Panc1 (cell line): ENCODE results near the gene SEC22A. TPM values are rescaled to one million over a fixed set of nuclear protein-coding genes. Genes with fewer than 3 reads are reported as not detected.

Experiments used
- ATAC-seq: fragments of 200-7000 bp; cut with Tn5 transposase; 2 replicates; pipeline ENCODE4 v1.9.1; 2020; ENCODE audit warnings: mild to moderate bottlenecking, moderate library complexity
- BruUV-seq: library from RNA; stranded (reverse); fragments of 400-500 nt; replicated peaks from 2 replicates; lab custom pipeline; 2021; lab: Mats Ljungman, UMichigan
- CTCF ChIA-PET: fragments of 300-600 bp; sonication (Branson Sonifier 250); formaldehyde crosslinking; loops from one replicate; lab custom pipeline; 2022; ENCODE audit warnings: antibody characterized with exemption; lab: Charles Lee
- POLR2A ChIA-PET: fragments of 300-600 bp; sonication (Branson Sonifier 250); formaldehyde crosslinking; loops from one replicate; lab custom pipeline; 2022; ENCODE audit warnings: antibody characterized with exemption; lab: Charles Lee
- DNase-seq: peaks from one replicate; pipeline ENCODE4 v3.0.0-alpha.2; 2010; ENCODE audit warnings: low read depth, low spot score
- H3K27ac ChIP-seq: 2 replicates; pipeline ENCODE4 v1.5.1; 2011; ENCODE audit warnings: mild to moderate bottlenecking, low read length, inconsistent platforms
- H3K27me3 ChIP-seq: fragments of 200-500 bp; sonication (Bioruptor generic); 2 replicates; pipeline ENCODE4 v1.6.0; 2014; ENCODE audit warnings: low read length, inconsistent platforms; ENCODE audit not compliant: control insufficient read depth, insufficient read depth
- H3K36me3 ChIP-seq: fragments of 200-500 bp; sonication (Bioruptor generic); 2 replicates; pipeline ENCODE4 v1.5.1; 2014; ENCODE audit warnings: inconsistent platforms, mild to moderate bottlenecking, low read length, moderate library complexity; ENCODE audit not compliant: control insufficient read depth, insufficient read depth
- H3K4me1 ChIP-seq: 2 replicates; pipeline ENCODE4 v1.5.1; 2011; ENCODE audit warnings: inconsistent platforms, mild to moderate bottlenecking, low read length, moderate library complexity; ENCODE audit not compliant: control insufficient read depth, insufficient read depth
- H3K4me3 ChIP-seq, 2 experiments: 2 replicates each; pipeline ENCODE4 v1.5.1; 2011 to 2012; ENCODE audit warnings: low read depth in 2 of 2, low read length in 2 of 2, mild to moderate bottlenecking in 2 of 2, inconsistent platforms in 1 of 2, moderate library complexity in 1 of 2
- H3K9me3 ChIP-seq: fragments of 200-500 bp; sonication (Bioruptor generic); 2 replicates; pipeline ENCODE4 v1.5.1; 2014; ENCODE audit warnings: low read depth, mild to moderate bottlenecking, inconsistent platforms, low read length, moderate library complexity; ENCODE audit not compliant: control insufficient read depth, insufficient read depth
- CTCF ChIP-seq: fragments of 450-650 bp; IDR thresholded peaks from 2 replicates; pipeline ENCODE4 v1.5.1; 2017; ENCODE audit warnings: mild to moderate bottlenecking
- POLR2AphosphoS5 ChIP-seq: IDR thresholded peaks from 2 replicates; pipeline ENCODE4 v1.6.1; 2012; ENCODE audit warnings: mild to moderate bottlenecking, low read depth, low read length, moderate library complexity
- REST ChIP-seq, 2 experiments: IDR thresholded peaks; 2 replicates each; pipeline ENCODE4 v1.6.1; 2011 to 2012; ENCODE audit warnings: low read depth in 2 of 2, control low read depth in 1 of 2, low read length in 1 of 2, mild to moderate bottlenecking in 1 of 2, moderate library complexity in 1 of 2; ENCODE audit not compliant: insufficient read depth in 1 of 2
- SIN3A ChIP-seq: IDR thresholded peaks from 2 replicates; pipeline ENCODE4 v1.6.1; 2012; ENCODE audit warnings: low read depth, mild to moderate bottlenecking, low read length, moderate library complexity, borderline replicate concordance; ENCODE audit not compliant: insufficient read depth
- TCF7L2 ChIP-seq: IDR thresholded peaks from 2 replicates; pipeline ENCODE4 v1.6.1; 2011; ENCODE audit warnings: mild to moderate bottlenecking, low read depth, low read length, inconsistent platforms
- in situ Hi-C: cut with HindIII; loops from 2 replicates; pipeline ENCODE4 v1.10.0; 2016; ENCODE audit warnings: low sequenced_read_pairs, low pct_unique_long_range_greater_than_20kb
- intact Hi-C: fragments of 100-400 bp; cut with micrococcal nuclease; formaldehyde crosslinking; loops from one replicate; pipeline ENCODE4 v1.10.0; 2022; ENCODE audit not compliant: unreplicated experiment
- total RNA-seq: library from RNA; stranded (reverse); gene quantifications from one replicate; pipeline ENCODE4 v1.2.1, GENCODE V29; 2021; ENCODE audit not compliant: unreplicated experiment

SEC22A gene
- total RNA-seq, 1 experiment from 2014 or later: 22.7 TPM

- TF ChIP-seq CTCF (no peak), SIN3A (no peak), POLR2AphosphoS5 (no peak), REST (IDR thresholded peaks at IDR 0.05; ENCODE audit: insufficient read depth in 1 of 2, low read depth in 2 of 2, low read length in 1 of 2) (no peak), TCF7L2 (no peak)
- H3K27ac ChIP-seq: no peak overlapping the region
- no TSS peak for BruUV-seq
- intact Hi-C loops: no loop called here
- no peaks in the 10 kb centered on the region for H3K36me3 ChIP-seq
- ChIA-PET POLR2A (no interaction called here), CTCF (no interaction called here)
- H3K27me3 ChIP-seq: no peaks in the 10 kb centered on the region
- no peaks in the 10 kb centered on the region for H3K9me3 ChIP-seq
- H3K4me3 ChIP-seq: no peak overlapping the region
- ATAC-seq: no peak
- in situ Hi-C loops: no loop called here
- no peaks in the 10 kb centered on the region for H3K4me1 ChIP-seq
- no peak for DNase-seq
These were observed 81.3 kb downstream of the SEC22A start for GRCh38 chr3:123283074-123283473.

- H3K4me3 ChIP-seq: no peak overlapping the region
- no peak overlapping the region for H3K27ac ChIP-seq
- no peaks in the 10 kb centered on the region for H3K4me1 ChIP-seq
- in situ Hi-C loops: no loop called here
- TF ChIP-seq CTCF: no peak
- TF ChIP-seq TCF7L2: no peak
- TF ChIP-seq REST (IDR thresholded peaks at IDR 0.05; ENCODE audit: insufficient read depth in 1 of 2, low read depth in 2 of 2, low read length in 1 of 2): no peak
- TF ChIP-seq SIN3A: no peak
- no TSS peak for BruUV-seq
- ChIA-PET CTCF (no interaction called here), POLR2A (no interaction called here)
- intact Hi-C loops: no loop called here
- no peaks in the 10 kb centered on the region; the same call in 1 of the 2 replicates for H3K27me3 ChIP-seq
- DNase-seq: no peak
- no peaks in the 10 kb centered on the region for H3K9me3 ChIP-seq
- no peaks in the 10 kb centered on the region for H3K36me3 ChIP-seq
- no peak for ATAC-seq
These were observed 82.1 kb downstream of the SEC22A start for GRCh38 chr3:123283657-123284398.
